Cerebellar cortex (tissue), 1 donor: Measurements from ENCODE around the gene CALM3.
A peak's percentile ranks its signal among the peaks of the same experiment; 100 is the strongest.
"Not testable (repeated sequence)": the region's sequence is repeated elsewhere in the genome, so short reads cannot be mapped to it uniquely, and the experiment has no call there.

Source experiments
- DNase-seq: peaks from one replicate; pipeline ENCODE4 v3.0.0-alpha.2; 2015; ENCODE audit warnings: low spot score

The CALM3 gene

DNA sequence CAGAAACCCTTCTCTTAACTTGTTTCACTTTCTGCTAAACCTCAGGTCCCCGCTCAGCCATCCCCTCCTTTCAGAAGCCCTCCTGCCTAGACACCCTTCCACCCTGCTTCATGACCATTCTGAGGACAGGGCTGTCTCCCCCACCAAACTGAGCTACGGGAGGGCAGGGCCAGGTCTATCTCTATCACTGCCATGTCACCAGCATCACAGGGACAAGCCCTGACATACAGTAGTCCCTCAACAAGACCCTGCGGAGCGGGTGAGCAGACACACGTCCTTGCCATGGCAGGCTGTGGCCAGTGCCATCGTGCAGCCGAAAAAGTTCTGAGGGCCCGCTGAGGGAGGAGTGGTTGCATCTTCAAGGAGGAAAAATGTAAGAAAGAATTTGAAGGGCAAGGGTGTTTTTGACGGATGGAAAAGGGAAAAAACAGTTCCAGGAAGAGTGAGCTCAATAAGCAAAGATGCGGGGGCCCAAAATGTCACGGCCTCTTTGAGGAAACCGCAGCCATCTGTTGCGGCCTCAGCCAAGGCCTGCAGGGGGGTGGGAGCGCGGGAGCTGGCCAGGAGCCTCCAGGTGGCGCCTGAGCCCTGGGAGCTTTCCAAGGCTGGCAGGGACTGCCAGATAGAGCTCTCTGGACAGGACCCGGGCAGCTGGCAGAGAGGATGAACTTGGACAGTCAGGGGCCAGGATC, 15.6 kb downstream of the CALM3 start:
- DNase-seq, result peak; percentile 71

DNA sequence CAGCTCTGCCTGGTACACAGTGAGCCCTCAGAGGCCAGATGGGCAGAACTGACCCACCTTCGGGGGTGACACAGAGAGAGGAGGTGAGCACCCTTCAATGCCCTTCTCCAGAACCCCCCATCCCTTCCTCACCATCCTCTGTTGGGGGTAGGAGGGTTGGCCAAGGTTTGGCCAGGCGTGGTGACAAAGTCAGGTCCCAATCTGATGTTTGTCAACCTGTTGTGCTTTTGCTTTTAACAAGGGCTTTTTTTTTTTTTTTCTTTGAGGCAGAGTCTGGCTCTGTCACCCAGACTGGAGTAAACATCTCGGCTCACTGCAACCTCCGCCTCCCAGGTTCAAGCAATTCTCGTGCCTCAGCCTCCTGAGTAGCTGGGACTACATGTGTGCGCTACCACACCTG, 16.5 kb downstream of the CALM3 start:
- no peak for DNase-seq

DNA sequence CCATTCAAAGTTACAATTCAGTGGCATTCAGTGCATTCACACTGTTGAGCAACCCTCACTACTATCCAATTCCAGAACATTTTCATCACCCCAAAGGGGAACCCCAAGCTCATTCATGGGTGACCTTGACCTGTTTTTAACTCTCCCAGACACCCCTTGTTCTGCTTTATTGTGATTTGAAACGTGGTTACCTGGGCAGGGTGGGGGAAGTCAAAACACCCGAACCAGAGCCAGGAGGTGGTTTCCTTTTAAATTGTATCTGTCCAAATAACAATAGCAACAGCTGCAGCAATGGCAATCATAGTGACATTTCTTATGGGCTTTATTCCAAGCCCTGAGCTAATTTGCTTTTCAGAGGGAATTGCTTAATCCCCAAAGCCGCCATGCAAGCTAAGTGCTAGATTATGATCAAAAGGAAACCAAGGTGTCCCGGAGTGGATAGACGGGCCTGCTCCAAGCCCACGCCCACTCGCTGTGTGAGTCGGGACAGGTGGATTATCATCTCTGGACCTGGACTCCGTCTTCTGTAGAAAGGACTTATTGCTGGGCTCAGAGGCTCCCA, 17.6 kb downstream of the CALM3 start:
- DNase-seq, result no peak

DNA sequence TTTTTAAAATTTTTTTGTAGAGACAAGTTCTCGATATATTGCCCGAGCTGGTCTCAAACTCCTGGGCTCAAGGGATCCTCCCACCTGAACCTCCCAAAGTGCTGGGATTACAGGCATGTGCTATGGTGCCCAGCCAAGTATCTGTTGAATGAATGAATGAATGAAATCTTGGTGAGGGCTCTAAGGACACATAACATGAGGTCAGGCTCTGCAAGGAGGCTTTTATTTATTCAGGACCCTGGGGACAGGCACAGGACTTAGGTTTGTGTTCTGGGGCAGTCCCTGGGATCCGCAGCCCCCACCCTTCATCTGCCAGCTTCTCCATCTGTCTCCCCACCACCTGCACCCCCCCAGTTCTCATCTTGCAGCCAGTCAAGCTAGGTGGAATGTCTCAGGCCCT, 19.1 kb downstream of the CALM3 start:
- DNase-seq, result no peak

DNA sequence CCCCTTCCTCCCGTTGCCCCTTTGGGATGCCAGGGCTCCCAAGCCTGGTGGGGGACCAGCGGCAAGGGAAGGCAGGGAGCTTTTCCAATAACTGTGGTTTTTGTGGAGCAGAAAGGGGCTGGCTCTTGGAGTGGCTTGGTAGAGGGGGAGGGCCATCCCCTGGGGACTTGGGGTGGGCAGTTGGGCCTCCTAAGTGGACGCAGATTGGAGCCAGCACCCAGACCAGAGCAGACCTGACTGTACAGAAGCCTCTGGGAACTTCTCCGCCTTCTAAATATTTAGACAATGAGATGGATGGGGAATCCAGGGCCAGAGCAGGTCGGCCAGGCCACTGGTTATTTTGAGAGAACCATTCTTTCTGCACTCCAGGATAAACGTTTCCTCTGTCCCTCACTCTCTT, 19.6 kb downstream of the CALM3 start:
- DNase-seq, result no peak

DNA sequence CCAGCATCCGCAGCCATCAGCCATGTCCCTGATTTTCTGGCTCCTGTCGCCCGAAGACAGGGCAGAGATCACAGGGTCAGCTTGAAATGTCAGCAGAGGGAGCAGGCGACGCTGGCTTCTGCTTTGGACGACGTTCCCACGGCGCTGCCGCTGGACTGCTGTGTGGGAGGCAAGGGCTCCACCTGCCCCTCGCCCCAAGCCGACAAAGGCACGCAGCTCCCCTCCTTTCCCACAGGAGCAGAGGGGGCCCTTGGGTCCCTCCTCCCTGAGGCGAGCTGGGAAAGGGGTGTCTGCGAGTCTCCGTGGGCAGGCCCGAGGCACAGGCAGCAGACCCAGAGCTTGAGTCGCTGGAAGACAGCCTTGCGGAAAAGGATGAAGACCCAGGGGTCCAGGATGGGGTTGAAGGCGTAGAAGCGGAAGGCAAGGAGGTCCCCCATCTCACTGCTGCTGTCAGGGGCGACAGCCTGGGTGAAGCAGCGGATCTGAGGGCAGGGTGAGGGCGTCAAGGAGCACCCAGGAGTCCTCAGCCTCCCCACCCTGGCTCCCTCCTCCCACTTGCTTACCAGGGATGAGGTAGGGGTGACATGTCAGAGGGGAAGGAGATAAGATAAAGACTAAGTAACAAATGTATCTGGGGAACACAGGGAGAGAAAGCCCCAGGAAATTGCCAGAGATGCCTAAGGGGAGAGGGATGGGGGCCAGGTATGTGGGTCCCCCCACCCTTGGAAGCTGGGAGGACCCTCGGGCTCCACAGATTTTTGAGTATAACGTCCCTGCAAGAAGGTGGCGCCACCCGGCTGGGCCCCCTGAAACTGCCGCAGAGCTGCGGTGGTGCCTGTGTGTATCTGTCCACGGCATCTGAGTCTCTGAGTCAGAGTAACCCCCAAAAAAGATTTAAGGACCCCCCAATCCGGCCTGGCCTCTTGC, 20.3 kb downstream of the CALM3 start:
- no peak for DNase-seq

DNA sequence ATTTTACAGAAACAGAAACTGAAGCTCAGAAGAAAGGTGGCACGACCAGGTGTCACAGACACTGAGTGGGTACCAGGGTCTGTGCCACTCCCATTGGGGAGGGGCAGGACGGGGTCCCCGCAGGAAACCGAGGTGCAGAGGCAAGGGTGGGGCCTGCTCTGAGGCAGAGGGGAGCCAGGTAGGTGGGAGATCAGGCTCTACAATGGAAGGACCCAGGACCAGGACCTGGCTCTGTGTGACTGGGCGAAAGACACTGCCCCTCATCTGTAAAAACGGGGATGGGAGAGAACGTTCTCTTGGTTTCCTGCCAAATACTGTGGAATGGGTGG, 21.0 kb downstream of the CALM3 start:
- DNase-seq, result no peak

DNA sequence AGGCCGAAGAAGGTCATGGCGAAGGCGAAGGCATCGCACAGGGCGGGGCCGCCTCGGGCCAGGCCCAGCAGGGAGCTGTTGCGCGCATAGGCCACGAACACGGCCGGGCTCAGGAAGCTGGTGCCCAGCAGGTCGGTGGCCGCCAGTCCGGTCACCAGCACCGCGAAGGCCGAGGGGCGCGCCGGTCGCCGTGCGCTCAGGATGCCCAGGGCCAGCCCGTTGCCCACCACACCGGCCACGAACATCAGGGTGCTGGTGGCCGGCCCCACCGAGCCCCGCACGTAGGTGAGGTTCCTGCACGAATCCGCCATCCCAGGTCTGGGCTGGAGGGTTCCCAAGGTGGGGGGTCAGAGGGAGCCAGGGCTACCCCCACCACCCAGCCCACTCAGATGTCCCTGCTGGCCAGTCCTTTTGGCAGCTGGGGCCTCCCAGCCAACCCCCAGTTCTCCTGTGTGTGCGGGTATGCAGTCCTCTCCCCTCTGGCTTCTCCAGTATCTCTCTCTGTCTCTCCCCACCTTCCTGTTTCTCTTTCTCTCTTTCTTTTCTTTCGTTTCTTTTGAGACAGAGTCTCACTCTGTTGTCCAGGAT, 22.9 kb downstream of the CALM3 start:
- DNase-seq, result no peak

DNA sequence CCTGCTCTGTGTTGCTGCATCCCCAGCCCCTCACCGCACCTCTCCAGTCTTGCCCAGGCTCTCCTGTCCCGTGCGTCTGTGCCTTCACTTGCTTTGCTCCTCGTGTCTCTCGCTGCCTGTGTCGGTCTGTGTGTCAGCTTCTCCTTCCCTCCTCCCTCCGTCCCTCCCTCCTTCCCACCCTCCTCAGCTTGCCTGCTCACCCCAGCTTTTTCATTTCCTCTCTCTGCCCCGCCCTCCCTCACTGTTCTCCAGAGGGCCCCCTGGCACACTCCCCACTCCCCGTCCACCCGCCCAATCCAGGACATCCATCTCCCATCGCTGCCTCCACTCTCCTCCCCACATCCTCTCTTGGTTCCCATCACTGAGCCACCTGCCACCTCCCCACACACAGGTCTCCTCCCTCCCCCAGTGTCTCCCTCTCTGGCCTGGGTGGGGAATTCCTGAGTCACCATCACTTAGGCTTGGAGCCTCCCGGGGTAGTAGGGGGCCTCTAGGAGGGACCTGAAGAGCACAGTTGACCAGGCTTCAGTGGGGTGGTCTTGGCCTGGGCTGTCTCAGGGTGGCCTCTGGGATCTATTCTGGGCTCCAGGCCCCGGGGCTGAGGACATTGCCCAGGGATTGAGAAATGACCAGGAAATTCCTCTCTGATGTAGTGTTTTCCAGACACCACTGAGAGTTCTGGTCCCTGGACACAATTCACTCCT, 24.0 kb downstream of the CALM3 start, which contains the start of gene PTGIR:
Gene PTGIR (minus strand): TSS at position 132 of the 704 bp plus-strand sequence. CDS start 864 bp downstream, outside the sequence.
- no peak for DNase-seq

DNA sequence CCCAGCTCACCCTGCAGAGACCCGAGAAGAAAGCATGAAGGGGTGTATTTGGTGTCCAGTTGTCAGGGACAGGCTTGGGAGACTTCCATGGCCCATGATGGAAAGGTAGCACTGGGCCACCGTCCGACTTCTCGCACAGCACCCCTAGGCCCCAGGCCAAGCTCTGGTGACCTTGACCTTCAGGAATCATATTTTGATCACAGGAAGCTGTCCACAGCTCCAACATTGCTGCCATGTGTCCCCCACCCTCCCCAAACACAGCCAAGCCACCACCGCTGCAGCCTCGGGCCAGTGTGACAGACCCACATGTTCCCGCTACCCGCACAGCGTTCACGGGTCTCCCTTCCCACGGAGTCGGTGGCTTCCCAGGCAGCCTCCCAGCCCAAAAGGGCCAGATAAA, 24.6 kb downstream of the CALM3 start:
- DNase-seq, result no peak

DNA sequence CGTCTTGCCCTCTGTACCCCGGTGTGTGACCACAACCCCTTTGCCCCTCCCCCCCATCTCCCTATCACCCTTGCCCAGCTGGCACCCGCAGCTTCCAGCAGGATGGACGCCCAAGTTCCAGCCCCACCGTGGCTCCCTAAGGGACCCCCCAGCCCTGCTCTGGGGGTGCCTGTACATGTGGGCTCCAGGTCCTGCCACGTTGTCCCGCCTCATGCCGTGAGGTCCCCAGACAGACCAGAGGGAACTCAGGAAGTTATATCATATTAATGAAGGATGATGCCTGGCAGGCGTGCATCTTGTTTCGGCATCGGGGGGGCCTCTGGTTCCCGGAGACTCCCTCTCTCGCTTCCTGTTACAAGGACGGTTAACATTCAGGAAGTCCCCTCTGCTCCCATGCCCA, 25.3 kb downstream of the CALM3 start:
- DNase-seq, result no peak

DNA sequence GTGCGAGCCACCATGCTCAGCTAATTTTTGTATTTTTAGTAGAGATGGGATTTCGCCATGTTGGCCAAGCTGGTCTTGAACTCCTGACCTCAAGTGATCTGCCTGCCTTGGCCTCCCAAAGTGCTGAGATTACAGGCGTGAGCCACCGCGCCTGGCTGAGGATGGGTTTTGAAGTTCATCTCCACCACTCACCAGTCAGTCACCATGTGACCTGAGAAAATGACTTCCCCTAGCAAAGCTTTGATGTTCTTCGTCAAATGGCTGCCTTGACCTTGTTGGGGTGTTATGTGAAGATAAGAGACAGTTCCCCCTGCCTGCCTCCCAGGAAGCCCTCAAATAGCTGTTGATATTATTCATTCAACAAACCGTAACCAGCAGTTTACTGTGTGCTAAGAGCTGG, 27.8 kb downstream of the CALM3 start:
- not testable (repeated sequence) for DNase-seq

DNA sequence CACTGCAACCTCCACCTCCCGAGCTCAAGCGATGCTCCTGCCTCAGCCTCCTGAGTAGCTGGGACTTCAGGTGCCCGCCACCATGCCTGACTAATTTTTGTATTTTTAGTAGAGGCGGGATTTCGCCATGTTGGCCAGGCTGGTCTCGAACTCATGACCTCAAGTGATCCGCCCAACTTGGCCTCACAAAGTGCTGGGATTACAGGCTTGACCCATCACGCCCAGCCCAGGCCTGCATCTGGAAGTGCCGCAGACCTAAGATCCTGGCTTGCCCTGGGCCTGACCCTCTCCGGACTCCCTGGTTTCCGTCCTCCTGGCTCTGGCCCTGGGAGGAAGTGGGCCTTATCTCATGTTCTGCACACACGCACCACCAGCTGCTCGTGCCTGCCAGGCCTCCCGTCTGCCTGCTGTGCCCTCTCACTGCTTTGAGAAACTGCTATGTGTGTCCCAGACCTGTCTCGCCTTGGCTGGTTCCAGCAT, 28.5 kb downstream of the CALM3 start:
- no peak for DNase-seq

DNA sequence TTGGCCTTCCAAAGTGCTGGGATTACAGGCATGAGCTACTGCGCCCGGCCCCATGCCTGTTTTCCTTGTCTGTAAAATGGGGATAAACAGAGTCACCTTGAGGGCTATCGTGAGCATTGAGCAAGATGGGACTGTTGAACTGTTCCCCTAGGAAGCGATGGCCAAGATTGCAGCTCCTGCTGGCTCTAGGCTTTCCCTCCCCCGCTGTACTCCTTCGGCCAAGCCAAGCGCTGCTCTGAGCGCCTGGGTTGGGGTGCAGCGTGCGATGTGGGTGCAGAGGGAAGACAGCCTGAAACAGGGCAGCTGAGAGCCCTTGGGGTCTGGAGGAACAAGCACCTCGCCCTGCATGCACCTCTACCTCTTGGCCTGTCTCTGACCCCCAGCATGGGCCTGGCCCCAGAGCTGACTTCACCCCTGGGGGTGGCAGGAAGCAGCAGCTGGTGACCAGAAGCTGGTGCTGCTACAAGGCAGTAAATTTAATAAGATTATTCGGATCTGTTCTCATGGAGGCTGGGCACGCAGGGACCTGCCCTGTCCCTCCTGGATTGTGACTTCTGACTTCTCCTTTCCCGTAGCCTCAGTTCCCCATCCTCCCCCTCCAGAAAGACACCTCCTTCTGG, 29.6 kb downstream of the CALM3 start:
- DNase-seq, result no peak

DNA sequence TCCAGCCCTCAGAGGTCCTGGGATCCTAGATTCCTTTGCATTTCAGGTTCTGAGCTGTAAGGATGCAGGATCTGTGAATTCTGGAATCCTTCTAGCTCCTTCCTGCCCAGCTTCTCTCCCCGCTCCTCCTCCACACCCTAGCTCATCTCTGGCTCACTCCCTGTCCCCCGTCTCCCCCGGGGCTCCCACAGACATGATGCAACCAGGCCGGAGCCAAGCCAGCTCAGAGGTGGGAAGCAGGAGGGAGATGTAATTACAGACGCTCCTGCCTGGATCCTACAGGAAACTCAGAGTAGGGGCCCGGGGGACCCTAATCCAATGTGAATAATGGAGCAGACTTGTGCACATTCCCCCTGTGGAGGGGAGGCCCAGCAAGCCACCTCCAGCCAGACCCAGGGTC, 30.4 kb downstream of the CALM3 start:
- no peak for DNase-seq

DNA sequence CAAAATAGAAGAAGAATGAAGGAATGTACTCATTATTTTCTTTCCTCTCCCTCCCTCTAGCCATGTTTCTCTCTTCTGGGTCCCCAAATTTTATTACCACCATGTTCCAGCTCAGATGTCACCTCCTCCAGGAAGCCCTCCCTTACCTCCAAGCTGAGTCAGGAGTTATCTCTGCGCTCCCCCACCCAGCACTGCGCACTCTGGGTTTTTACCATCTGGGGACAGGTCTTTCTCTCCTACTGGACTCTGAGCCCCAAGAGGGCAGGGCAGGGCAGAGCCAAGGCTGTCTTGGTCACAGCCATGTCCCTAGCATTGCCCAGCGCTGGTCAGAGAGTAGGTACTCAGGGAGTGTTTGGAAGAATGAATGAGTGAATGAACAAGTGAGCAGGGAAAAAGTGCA, 32.0 kb downstream of the CALM3 start:
- no peak for DNase-seq

DNA sequence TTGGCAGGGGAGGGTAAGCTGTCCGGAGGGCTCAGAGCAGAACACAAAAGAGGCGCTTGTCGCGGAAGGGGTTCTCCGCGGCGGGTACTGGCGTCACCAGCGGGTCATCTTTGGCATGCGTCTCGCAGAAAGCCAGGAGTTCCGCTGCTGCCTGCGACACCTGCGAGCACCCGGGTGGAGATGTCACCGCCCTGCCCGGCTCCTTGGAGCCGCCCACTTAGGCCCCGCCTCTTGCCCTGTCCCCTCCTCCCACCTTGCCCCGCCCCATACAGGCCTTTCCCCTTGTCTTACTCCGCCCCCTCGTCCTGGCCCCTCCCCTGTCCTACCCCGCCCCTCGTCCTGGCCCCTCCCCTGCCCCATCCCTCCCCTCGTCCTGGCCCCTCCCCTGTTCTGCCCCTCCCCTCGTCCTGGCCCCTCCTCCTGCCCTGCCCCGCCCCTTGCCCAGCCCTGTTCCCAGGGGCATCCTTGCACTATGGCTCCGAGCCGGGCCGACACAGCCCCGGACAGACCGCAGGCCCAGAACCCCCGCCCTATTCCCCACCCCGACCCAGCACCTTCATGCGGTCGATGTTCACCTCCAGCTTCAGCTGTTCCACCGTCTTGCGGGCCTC, 33.0 kb downstream of the CALM3 start:
- peak; percentile 62 for DNase-seq

DNA sequence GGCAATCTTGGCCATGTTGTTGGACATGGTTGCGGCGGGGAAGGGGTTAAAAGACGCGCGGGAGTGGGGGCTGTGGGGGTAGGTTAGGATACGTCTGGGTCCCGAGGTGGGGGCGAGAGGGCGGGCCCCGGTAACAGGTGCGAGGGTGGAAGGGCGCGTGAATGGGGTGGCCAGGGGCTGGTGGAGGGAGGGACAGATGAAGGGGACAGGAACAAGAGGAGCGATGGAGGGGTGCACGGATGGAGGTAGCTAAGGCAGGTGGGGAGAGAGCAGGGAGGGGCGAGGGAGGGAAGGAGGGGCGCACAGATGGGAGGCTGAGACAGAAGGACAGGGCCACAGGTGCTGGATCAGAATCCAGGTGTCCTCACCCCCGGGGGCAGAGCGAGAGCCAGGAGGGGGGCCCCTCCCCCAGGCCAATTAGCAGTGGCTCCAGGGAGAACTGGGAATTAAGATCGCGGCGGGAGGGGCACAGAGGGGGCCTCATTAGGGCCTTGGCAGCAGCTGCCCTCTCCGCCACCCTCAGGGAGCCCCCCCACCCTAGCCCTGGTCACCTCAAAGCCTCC, 33.6 kb downstream of the CALM3 start:
- DNase-seq, result no peak

DNA sequence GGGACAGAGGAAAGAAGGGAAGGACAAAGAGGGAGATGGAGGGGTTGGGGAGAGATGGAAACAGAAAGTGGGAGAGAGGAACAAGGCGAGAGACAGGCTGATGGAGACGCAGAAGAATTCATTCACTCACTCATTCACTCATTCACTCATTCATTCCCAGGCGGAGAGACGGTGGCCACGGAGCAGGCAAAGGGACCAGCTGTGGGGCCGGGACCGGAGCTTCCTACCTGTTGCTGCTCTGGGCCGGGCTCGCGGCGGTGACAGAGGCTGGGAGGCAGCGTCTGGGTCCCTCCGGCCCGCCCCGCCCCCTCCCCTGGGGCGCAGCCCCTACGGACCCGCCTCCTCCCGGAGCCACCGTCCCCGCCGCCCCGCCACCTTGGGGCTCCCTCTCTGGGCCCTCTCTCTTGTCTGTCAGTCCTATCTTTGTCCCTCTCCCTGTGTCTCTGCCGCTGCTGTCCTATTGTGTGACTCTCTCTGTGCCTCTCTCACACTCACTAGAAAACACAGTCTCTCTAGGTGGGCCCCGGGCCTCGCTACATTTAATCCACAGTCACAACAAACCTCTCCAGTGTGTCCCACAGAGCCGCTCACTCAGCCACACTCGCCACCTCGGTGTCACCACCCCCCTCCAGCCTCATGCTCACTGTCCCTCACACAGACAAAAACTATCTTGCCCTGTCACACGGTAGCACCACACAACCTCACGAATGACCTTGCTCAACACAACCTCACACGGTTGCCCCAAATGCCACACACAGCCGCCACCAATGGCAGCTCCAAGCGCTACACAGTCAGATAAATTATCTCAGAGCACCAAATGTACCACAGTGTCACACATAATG, 35.0 kb downstream of the CALM3 start, which contains the start of gene GNG8:
Gene GNG8 (minus strand): TSS at position 283 of the 842 bp plus-strand sequence. CDS start 1,520 bp downstream, outside the sequence.
- no peak for DNase-seq

DNA sequence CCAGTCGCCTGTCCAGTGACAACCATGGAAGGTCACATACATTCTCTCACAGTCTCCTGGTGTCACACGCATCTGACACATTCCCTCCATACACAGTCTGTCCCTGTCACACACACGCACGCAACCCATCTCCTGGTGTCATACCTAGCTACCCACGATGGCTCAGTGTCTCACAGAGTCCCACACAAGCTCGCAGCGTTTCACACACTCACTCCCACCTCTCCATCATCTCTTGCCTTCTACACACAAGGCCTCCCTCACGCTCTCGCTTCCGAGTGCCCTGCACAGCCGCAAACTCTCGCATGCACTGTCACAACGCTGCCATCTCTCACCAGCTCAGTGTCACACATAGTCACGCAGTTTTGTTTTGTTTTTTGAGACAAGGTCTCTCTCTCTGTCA, 36.1 kb downstream of the CALM3 start:
- no peak for DNase-seq
